ENCODE measurements around the gene ACTR5. TPM values are rescaled to one million over a fixed set of nuclear protein-coding genes. Genes with fewer than 3 reads are reported as not detected.

The ACTR5 gene
- 8.4 TPM for polyA plus RNA-seq (2013)

DNA sequence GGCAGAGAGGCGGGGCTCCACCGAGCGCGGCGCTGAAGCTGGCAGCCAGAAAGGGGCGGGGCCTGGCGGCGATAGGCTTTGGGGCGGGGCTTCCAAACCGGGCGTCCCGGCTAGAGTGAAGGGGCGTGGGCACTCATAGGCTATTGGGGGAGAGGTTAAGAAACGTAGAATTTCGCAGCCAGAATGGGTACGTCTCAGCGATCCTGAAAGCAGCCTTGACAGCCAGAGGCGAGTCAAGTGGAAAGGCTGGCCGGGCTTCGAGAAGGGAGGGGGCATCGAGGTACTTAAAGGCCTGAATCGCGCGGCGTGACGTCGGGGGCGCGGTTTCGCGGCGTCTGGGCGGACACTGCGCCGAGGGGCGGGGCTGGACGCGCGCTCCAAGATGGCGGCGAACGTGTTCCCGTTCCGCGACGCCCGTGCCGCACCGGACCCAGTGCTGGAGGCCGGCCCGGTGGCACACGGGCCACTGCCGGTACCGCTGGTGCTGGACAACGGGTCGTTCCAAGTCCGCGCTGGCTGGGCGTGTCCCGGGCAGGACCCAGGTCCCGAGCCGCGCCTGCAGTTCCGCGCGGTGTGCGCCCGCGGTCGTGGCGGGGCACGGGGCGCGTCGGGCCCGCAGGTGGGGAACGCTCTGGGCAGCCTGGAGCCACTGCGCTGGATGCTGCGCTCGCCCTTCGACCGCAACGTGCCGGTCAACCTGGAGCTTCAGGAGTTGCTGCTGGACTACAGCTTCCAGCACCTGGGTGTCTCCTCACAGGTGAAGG is at the start of gene ACTR5:
Gene ACTR5 (plus strand): TSS at position 364 of the 764 bp plus-strand sequence. CDS start 19 bp downstream, at position 383.
- Histone ChIP-seq H3K4me3 (ENCODE audit: control insufficient read depth in 1 of 7, extremely low read depth in 1 of 7, insufficient read depth in 4 of 7, low read depth in 2 of 7, low read length in 6 of 7) (peak within 1 kb of the TSS; percentile 63 to 92 (median 88)), H3K27me3 (replicated peaks in 2 of 5; ENCODE audit: control insufficient read depth in 4 of 5, insufficient read depth in 5 of 5, low read length in 4 of 5) (peaks cover 0 to 4% (median 0%) of the 10 kb centered on the region in 5 experiments), H3K27ac (ENCODE audit: insufficient read depth in 1 of 2, low read depth in 1 of 2, low read length in 2 of 2, poor library complexity in 1 of 2, severe bottlenecking in 2 of 2) (peak within 1 kb of the TSS; percentile 33 to 86), H3K9me3 (ENCODE audit: control extremely low read depth in 1 of 5, control insufficient read depth in 4 of 5, insufficient read depth in 2 of 5, low read depth in 1 of 5, low read length in 4 of 5) (no peaks in the 10 kb centered on the region), H3K36me3 (ENCODE audit: control insufficient read depth in 4 of 4, insufficient read depth in 4 of 4, low read length in 3 of 4) (peaks cover 0 to 16% (median 10%) of the 10 kb centered on the region in 4 experiments), H3K4me1 (ENCODE audit: control extremely low read depth in 1 of 4, control insufficient read depth in 4 of 4, insufficient read depth in 4 of 4, low read length in 3 of 4) (peaks cover 6 to 19% (median 17%) of the 10 kb centered on the region in 4 experiments)
- ChIA-PET POLR2A (interaction anchor here (0.6 to 1.8 kb wide), 4 partner anchors 20 to 214 kb away, joined by 3 to 5 read pairs (median 3); partner anchors contain the start of gene PPP1R16B), CTCF (interaction anchor here (1.0 to 12.1 kb wide), 5 partner anchors 16 to 114 kb away, joined by 3 to 134 read pairs (median 76); partner anchors contain the start of gene SLC32A1)
- WGBS (ENCODE audit: insufficient coverage): under 1% methylated on average over 73 of the region's 84 CpGs
- peak; percentile 88 to 92 (median 91) for DNase-seq

DNA sequence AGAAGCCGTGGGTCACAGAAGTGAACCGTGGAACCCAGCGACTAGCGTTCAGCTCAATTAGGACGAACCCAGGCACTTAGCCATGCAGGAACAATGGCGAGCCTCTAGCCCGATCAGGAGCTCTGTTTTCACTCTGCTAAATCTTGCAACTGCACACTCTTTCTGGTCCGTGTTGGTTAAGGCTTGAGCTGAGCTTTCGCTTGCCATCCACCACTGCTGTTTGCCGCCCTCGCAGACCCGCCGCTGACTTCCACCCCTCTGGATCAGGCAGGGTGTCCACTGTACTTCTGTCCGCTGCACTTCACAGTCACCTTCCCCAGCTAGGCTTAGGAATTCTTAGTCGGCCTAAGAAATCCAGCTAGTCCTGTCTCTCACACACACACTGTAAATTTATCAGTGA is 49.7 kb upstream of the ACTR5 start:
- POLR2A ChIA-PET: no interaction called here
- 88% methylated on average over 15 of the region's 15 CpGs for WGBS (ENCODE audit: insufficient coverage)
- CTCF ChIA-PET: interaction anchor here (1.0 to 1.2 kb wide), 2 partner anchors 27 to 49 kb away, joined by 3 read pairs; no protein-coding TSS in a partner anchor
- Histone ChIP-seq H3K27ac (ENCODE audit: insufficient read depth in 1 of 2, low read depth in 1 of 2, low read length in 2 of 2, poor library complexity in 1 of 2, severe bottlenecking in 2 of 2) (no peak overlapping the region), H3K27me3 (replicated peaks in 2 of 5; ENCODE audit: control insufficient read depth in 4 of 5, insufficient read depth in 5 of 5, low read length in 4 of 5) (peaks cover 0 to 55% (median 8%) of the 10 kb centered on the region in 5 experiments), H3K4me3 (ENCODE audit: control insufficient read depth in 1 of 7, extremely low read depth in 1 of 7, insufficient read depth in 4 of 7, low read depth in 2 of 7, low read length in 6 of 7) (no peak overlapping the region), H3K9me3 (ENCODE audit: control extremely low read depth in 1 of 5, control insufficient read depth in 4 of 5, insufficient read depth in 2 of 5, low read depth in 1 of 5, low read length in 4 of 5) (no peaks in the 10 kb centered on the region), H3K36me3 (ENCODE audit: control insufficient read depth in 4 of 4, insufficient read depth in 4 of 4, low read length in 3 of 4) (no peaks in the 10 kb centered on the region), H3K4me1 (ENCODE audit: control extremely low read depth in 1 of 4, control insufficient read depth in 4 of 4, insufficient read depth in 4 of 4, low read length in 3 of 4) (no peaks in the 10 kb centered on the region)
- no peak for DNase-seq

DNA sequence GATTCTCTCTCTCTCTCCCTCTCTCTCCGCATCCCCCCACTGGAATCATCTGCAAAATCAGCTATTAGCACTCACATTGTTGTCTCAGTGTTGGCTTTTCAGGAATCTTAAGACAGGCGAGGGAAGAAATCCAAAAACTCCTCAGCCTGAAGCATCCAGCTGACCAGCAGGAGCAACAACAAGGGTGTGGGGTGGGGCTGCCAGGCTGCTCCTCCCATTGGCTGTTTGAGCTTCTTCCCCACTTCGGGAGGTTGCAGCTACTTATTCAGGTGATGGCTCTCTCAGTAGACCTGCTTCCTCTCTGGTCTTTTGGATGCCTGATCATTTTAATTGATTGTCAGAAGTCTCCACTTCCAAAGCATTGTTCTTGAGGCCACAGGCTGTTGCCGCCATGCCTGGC is 48.1 kb upstream of the ACTR5 start:
- H3K4me3 ChIP-seq (ENCODE audit: control insufficient read depth in 1 of 7, extremely low read depth in 1 of 7, insufficient read depth in 4 of 7, low read depth in 2 of 7, low read length in 6 of 7): no peak overlapping the region
- H3K9me3 ChIP-seq (ENCODE audit: control extremely low read depth in 1 of 5, control insufficient read depth in 4 of 5, insufficient read depth in 2 of 5, low read depth in 1 of 5, low read length in 4 of 5): no peaks in the 10 kb centered on the region
- H3K27ac ChIP-seq (ENCODE audit: insufficient read depth in 1 of 2, low read depth in 1 of 2, low read length in 2 of 2, poor library complexity in 1 of 2, severe bottlenecking in 2 of 2): no peak overlapping the region
- no peak for DNase-seq
- H3K4me1 ChIP-seq (ENCODE audit: control extremely low read depth in 1 of 4, control insufficient read depth in 4 of 4, insufficient read depth in 4 of 4, low read length in 3 of 4): no peaks in the 10 kb centered on the region
- ChIA-PET CTCF (no interaction called here), POLR2A (no interaction called here)
- no peaks in the 10 kb centered on the region for H3K36me3 ChIP-seq (ENCODE audit: control insufficient read depth in 4 of 4, insufficient read depth in 4 of 4, low read length in 3 of 4)
- peaks cover 0 to 62% (median 8%) of the 10 kb centered on the region in 5 experiments for H3K27me3 ChIP-seq (replicated peaks in 2 of 5; ENCODE audit: control insufficient read depth in 4 of 5, insufficient read depth in 5 of 5, low read length in 4 of 5)
- 68% methylated on average over 4 of the region's 4 CpGs for WGBS (ENCODE audit: insufficient coverage)

DNA sequence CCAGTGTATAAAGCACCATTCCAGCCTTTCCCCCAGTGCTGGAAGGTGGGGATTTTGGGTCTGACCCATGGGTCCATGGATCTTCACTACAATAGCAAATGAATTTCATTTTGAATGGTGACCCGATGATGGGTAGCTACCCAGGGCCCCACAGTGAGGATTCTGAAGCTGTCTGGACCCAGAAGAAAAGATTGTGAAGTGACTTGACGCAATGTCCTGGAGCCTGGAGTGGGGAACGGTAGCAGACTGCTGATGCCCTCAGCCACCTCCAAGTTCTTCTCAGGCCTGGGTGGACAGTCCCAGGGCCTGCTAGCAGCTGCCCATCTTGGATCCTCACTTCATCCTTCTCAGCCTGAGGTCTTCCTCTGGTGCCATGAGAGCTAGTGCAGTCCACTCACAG is 47.3 kb upstream of the ACTR5 start:
- Histone ChIP-seq H3K27ac (ENCODE audit: insufficient read depth in 1 of 2, low read depth in 1 of 2, low read length in 2 of 2, poor library complexity in 1 of 2, severe bottlenecking in 2 of 2) (no peak overlapping the region), H3K4me1 (ENCODE audit: control extremely low read depth in 1 of 4, control insufficient read depth in 4 of 4, insufficient read depth in 4 of 4, low read length in 3 of 4) (no peaks in the 10 kb centered on the region), H3K27me3 (replicated peaks in 2 of 5; ENCODE audit: control insufficient read depth in 4 of 5, insufficient read depth in 5 of 5, low read length in 4 of 5) (peaks cover 0 to 69% (median 13%) of the 10 kb centered on the region in 5 experiments), H3K4me3 (ENCODE audit: control insufficient read depth in 1 of 7, extremely low read depth in 1 of 7, insufficient read depth in 4 of 7, low read depth in 2 of 7, low read length in 6 of 7) (no peak overlapping the region), H3K36me3 (ENCODE audit: control insufficient read depth in 4 of 4, insufficient read depth in 4 of 4, low read length in 3 of 4) (no peaks in the 10 kb centered on the region), H3K9me3 (ENCODE audit: control extremely low read depth in 1 of 5, control insufficient read depth in 4 of 5, insufficient read depth in 2 of 5, low read depth in 1 of 5, low read length in 4 of 5) (no peaks in the 10 kb centered on the region)
- POLR2A ChIA-PET: interaction anchor here (0.5 kb wide), 1 partner anchor 11 kb away, joined by 5 read pairs; no protein-coding TSS in a partner anchor
- 73% methylated on average over 3 of the region's 3 CpGs for WGBS (ENCODE audit: insufficient coverage)
- DNase-seq: no peak
- CTCF ChIA-PET: no interaction called here

DNA sequence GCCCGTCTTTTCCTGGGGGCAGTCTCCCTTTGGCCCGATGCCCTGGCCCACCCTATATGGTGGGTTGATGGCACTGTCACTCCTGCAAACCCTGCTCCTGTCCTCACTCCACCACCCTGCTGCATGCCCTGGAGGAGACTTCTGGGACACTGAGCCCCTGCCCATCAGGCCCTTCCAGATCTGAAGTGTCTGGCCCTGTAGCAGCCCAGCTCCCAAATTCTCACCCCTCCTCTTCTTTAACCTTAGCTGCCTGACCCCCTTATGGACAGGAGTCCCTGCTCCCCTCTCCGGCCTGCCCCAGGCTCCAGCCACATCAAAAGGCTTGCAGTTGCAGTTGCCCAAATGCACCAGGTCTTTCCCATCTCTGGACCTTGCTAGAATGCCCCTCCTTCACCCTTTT is 44.7 kb upstream of the ACTR5 start:
- no peaks in the 10 kb centered on the region for H3K36me3 ChIP-seq (ENCODE audit: control insufficient read depth in 4 of 4, insufficient read depth in 4 of 4, low read length in 3 of 4)
- no peak for DNase-seq
- H3K4me3 ChIP-seq (ENCODE audit: control insufficient read depth in 1 of 7, extremely low read depth in 1 of 7, insufficient read depth in 4 of 7, low read depth in 2 of 7, low read length in 6 of 7): no peak overlapping the region
- WGBS (ENCODE audit: insufficient coverage): 83% methylated on average over 3 of the region's 3 CpGs
- no peaks in the 10 kb centered on the region for H3K9me3 ChIP-seq (ENCODE audit: control extremely low read depth in 1 of 5, control insufficient read depth in 4 of 5, insufficient read depth in 2 of 5, low read depth in 1 of 5, low read length in 4 of 5)
- CTCF ChIA-PET: interaction anchor here (1.2 to 1.4 kb wide), 2 partner anchors 10 to 29 kb away, joined by 3 to 6 read pairs; no protein-coding TSS in a partner anchor
- no peak overlapping the region for H3K27ac ChIP-seq (ENCODE audit: insufficient read depth in 1 of 2, low read depth in 1 of 2, low read length in 2 of 2, poor library complexity in 1 of 2, severe bottlenecking in 2 of 2)
- H3K4me1 ChIP-seq (ENCODE audit: control extremely low read depth in 1 of 4, control insufficient read depth in 4 of 4, insufficient read depth in 4 of 4, low read length in 3 of 4): no peaks in the 10 kb centered on the region
- POLR2A ChIA-PET: no interaction called here
- H3K27me3 ChIP-seq (replicated peaks in 2 of 5; ENCODE audit: control insufficient read depth in 4 of 5, insufficient read depth in 5 of 5, low read length in 4 of 5): peaks cover 0 to 70% (median 15%) of the 10 kb centered on the region in 5 experiments

DNA sequence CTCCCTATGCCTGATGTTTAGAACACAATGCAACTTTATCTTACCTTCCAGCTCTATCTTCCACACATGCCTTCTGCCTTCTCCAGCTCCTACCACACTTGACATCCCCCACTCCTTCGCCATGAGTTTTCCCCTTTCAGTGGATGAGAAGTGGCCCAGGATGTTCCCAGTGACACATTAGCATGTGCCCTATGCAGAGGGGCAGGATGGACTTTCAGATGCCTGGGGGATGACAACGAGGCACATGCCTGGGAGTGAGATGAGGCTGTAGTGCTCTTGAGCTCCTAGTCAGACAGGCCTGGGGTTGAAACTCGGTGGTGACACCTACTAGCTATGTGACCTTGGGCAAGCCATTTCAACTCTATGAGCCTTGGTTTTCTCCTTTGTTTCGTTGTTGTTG is 44.1 kb upstream of the ACTR5 start:
- Histone ChIP-seq H3K27me3 (replicated peaks in 2 of 5; ENCODE audit: control insufficient read depth in 4 of 5, insufficient read depth in 5 of 5, low read length in 4 of 5) (peaks cover 0 to 68% (median 11%) of the 10 kb centered on the region in 5 experiments), H3K9me3 (ENCODE audit: control extremely low read depth in 1 of 5, control insufficient read depth in 4 of 5, insufficient read depth in 2 of 5, low read depth in 1 of 5, low read length in 4 of 5) (no peaks in the 10 kb centered on the region), H3K27ac (ENCODE audit: insufficient read depth in 1 of 2, low read depth in 1 of 2, low read length in 2 of 2, poor library complexity in 1 of 2, severe bottlenecking in 2 of 2) (no peak overlapping the region), H3K4me3 (ENCODE audit: control insufficient read depth in 1 of 7, extremely low read depth in 1 of 7, insufficient read depth in 4 of 7, low read depth in 2 of 7, low read length in 6 of 7) (no peak overlapping the region), H3K36me3 (ENCODE audit: control insufficient read depth in 4 of 4, insufficient read depth in 4 of 4, low read length in 3 of 4) (no peaks in the 10 kb centered on the region), H3K4me1 (ENCODE audit: control extremely low read depth in 1 of 4, control insufficient read depth in 4 of 4, insufficient read depth in 4 of 4, low read length in 3 of 4) (no peaks in the 10 kb centered on the region)
- ChIA-PET POLR2A (no interaction called here), CTCF (interaction anchor here (0.7 to 1.4 kb wide), 3 partner anchors 9 to 28 kb away, joined by 3 to 6 read pairs (median 3); no protein-coding TSS in a partner anchor)
- 79% methylated on average over 2 of the region's 4 CpGs for WGBS (ENCODE audit: insufficient coverage)
- DNase-seq: no peak

DNA sequence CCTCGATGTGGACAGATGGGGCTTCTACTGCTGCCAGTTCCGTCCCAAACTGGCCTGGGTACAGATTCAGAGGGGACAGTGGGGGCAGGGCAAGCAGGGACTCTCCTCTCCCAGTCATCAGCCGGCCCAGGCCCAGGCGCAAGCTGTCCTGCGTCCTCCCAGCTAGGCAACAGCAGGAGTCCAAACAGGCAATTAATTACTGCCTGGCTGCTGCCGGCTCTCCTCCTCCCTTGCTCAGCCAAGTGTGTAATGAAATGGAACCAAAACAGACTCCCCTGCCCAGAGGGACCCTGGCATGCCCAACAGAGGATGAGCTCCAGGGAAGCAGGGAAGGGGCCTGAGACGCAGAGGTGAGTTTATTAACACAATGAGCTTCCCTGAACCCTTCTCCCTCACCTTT is 41.8 kb upstream of the ACTR5 start:
- DNase-seq: no peak
- WGBS (ENCODE audit: insufficient coverage): 25% methylated on average over 5 of the region's 7 CpGs
- ChIA-PET CTCF (interaction anchor here (1.1 kb wide), 1 partner anchor 18 kb away, joined by 3 read pairs; the partner anchor contains the start of gene SLC32A1), POLR2A (no interaction called here)
- Histone ChIP-seq H3K27ac (ENCODE audit: insufficient read depth in 1 of 2, low read depth in 1 of 2, low read length in 2 of 2, poor library complexity in 1 of 2, severe bottlenecking in 2 of 2) (no peak overlapping the region), H3K27me3 (replicated peaks in 2 of 5; ENCODE audit: control insufficient read depth in 4 of 5, insufficient read depth in 5 of 5, low read length in 4 of 5) (peaks cover 0 to 57% (median 10%) of the 10 kb centered on the region in 5 experiments), H3K4me1 (ENCODE audit: control extremely low read depth in 1 of 4, control insufficient read depth in 4 of 4, insufficient read depth in 4 of 4, low read length in 3 of 4) (no peaks in the 10 kb centered on the region), H3K4me3 (ENCODE audit: control insufficient read depth in 1 of 7, extremely low read depth in 1 of 7, insufficient read depth in 4 of 7, low read depth in 2 of 7, low read length in 6 of 7) (no peak overlapping the region), H3K9me3 (ENCODE audit: control extremely low read depth in 1 of 5, control insufficient read depth in 4 of 5, insufficient read depth in 2 of 5, low read depth in 1 of 5, low read length in 4 of 5) (no peaks in the 10 kb centered on the region), H3K36me3 (ENCODE audit: control insufficient read depth in 4 of 4, insufficient read depth in 4 of 4, low read length in 3 of 4) (no peaks in the 10 kb centered on the region)
